ENCODE data around the gene YPEL3.

YPEL3 gene

DNA sequence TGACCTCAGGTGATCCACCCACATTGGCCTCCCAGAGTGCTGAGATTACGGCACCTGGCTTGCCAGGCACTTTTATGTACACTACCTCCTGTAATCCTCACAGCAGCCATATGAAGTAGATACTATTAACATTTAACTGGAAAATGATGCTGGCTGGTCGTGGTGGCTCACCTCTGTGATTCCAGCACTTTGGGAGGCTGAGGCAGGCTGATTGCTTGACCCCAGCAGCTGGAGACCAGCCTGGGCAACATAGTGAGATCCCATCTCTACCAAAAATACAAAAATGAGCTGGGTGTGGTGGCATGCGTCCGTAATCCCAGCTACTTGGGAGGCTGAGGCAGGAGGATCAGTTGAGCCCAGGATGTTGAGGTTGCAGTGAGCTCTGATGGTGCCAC lies 29.0 kb upstream of the YPEL3 start:
- TF ChIP-seq CTCF (conservative IDR thresholded peaks at IDR 0.05) (no peak), ZFX (IDR thresholded peaks at IDR 0.05) (no peak)

DNA sequence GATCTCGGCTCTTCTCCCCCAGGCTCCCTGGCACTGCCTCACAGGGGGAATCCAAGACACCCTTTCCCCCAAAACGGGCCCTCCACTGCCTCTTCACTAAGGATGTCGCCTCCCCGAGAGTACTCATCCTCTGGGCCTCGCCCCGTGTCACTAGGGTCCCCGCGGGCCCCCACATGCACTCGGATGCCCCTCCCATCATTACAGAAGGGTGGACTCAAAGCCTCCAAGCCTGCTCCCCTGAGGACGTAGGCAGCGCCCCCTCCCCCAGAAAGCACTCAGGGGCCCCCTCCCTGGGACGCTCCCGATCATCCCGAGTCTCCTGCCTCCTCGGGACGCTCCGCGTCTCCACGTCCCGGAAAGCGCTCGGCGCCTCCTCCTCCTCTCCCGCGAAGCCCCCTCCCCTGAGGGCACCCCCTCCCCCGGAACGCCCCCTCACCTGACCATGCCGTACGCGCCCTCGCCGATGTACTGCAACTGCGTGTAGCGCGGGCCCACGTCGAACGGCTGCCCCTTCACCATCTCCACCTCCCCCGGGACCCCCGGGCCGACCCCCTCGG lies 26.7 kb upstream of the YPEL3 start:
- TF ChIP-seq ZFX (IDR thresholded peaks at IDR 0.05) (no peak), CTCF (conservative IDR thresholded peaks at IDR 0.05) (no peak)
- peak overlapping the region; percentile 89 for H3K27ac ChIP-seq

More for the DNA sequence above, 29.0 kb upstream of the YPEL3 start:
- H3K27ac ChIP-seq, result peak overlapping the region; percentile 89

DNA sequence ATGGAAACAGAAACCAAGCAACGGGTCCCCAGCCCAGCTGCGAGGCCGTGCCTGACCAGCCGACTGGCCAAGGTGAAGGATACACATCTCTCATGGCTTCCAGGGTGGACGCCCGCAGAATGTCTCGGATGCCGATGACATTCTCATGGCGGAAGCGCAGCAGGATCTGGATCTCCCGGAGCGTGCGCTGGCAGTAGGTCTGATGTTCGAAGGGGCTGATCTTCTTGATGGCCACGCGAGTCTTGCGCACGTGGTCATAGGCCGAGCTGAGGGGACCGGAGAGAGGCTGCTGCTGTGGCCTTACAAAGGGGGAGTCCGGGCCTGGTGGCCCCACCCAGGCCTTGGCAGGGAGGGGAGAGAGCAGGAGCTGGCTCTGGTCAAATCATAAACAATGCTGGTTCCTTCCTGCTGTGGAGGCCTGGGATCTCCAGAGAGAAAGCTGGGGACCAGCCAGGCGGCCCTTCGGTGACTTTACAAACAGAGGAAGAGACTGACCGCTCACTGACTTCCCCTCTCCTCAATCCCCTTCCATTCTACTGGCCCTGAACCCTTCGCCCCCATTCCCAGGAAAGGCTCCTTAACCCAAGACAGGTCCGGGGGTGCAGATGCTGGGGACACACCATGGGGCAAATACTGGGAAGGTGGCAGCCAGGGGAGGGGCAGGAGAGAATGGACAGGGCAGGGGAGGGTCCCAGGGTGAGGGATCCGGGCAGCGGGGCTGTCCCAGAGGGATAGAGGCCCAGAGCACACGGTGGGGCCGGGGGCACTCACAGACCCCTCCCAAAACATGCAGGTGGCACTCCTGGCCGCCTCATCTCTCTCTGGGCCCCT lies 25.9 kb upstream of the YPEL3 start:
- no peak for TF ChIP-seq ZFX (IDR thresholded peaks at IDR 0.05)
- no peak for TF ChIP-seq CTCF (conservative IDR thresholded peaks at IDR 0.05)
- H3K27ac ChIP-seq, result peak overlapping the region; percentile 89

DNA sequence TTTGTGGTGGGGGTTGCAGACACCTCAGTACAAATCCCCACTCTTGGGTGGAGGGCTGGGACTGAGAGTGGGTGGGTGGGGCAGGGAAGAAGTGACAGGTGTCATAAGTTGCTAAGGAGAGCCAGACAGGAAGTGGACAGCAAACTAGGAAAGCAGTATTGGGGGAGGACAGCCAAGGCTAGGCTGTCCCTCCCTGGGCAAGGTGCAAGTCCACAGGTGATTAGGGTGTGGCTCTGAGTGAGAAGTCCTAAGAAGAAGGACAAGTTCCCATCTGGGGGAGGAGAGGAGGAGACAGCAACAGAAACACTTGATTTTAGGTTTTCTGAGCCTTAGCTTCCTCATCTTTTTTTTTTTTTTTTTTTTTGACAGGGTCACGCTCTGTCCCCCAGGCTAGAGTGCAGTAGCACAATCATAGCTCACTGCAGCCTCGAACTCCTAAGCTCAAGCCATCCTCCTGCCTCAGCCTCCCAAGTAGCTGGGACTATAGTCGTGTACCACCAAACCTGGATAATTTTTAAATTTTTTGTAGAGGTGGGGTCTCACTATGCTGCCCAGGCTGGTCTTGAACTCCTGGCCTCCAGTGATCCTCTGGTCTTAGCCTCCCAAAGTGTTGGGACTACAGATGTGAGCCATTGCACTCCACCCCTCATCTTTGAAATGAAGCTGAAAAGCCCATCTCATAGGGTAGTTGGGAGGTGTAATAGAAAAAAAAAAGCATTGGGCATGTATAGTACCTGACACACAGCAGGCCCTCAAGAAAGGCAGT lies 24.5 kb upstream of the YPEL3 start:
- no peak overlapping the region for H3K27ac ChIP-seq
- TF ChIP-seq CTCF (conservative IDR thresholded peaks at IDR 0.05) (no peak), ZFX (IDR thresholded peaks at IDR 0.05) (no peak)

GRCh38 chr16:30119428-30119827 lies 23.4 kb upstream of the YPEL3 start:
- no peak for TF ChIP-seq CTCF (conservative IDR thresholded peaks at IDR 0.05)
- no peak for TF ChIP-seq ZFX (IDR thresholded peaks at IDR 0.05)
- H3K27ac ChIP-seq, result no peak overlapping the region

GRCh38 chr16:30117768-30118167 lies 21.8 kb upstream of the YPEL3 start:
- TF ChIP-seq ZFX (IDR thresholded peaks at IDR 0.05) (no peak), CTCF (conservative IDR thresholded peaks at IDR 0.05) (no peak)

More at GRCh38 chr16:30117768-30118167, 21.8 kb upstream of the YPEL3 start:
- no peak overlapping the region for H3K27ac ChIP-seq

Measured in C4-2B (cell line).